Measurements from ENCODE around the gene A2M. TPM values are rescaled to one million over a fixed set of nuclear protein-coding genes. Genes with fewer than 3 reads are reported as not detected.

Gene A2M
- total and polyA plus RNA-seq, 2 donors (not counting 3 experiments of a cell fraction or from before 2014, with no cell fraction given): 11.5 to 16.9 TPM

- no TSS peak for BruUV-seq (replicated peaks)
- POLR2A ChIA-PET: no interaction called here
- H4K20me1 ChIP-seq (replicated peaks; ENCODE audit: control insufficient read depth, extremely low read depth, insufficient read depth, low read length): no peaks in the 10 kb centered on the region
- no peak overlapping the region for H3K9ac ChIP-seq (replicated peaks; ENCODE audit: extremely low read depth, insufficient read depth, low read length)
- dilution Hi-C loops (cut with MboI; ENCODE audit: extremely low pct_ligation_motif_present, low sequenced_read_pairs): no loop called here
- peaks cover 5 to 10% of the 10 kb centered on the region in 2 experiments for H3K27me3 ChIP-seq (ENCODE audit: control insufficient read depth in 2 of 2, insufficient read depth in 2 of 2, low read length in 2 of 2)
- CTCF ChIA-PET: no interaction called here
- H3K36me3 ChIP-seq (ENCODE audit: control insufficient read depth in 2 of 2, extremely low read depth in 1 of 2, insufficient read depth in 2 of 2, low read length in 2 of 2): no peaks in the 10 kb centered on the region
- no peak for TF ChIP-seq MAX (IDR thresholded peaks at IDR 0.05; ENCODE audit: insufficient read depth, insufficient read length)
- intact Hi-C loops (cut with micrococcal nuclease): no loop called here
- no peaks in the 10 kb centered on the region for H3K9me1 ChIP-seq (replicated peaks; ENCODE audit: control insufficient read depth, extremely low read depth, insufficient read depth, low read length)
- no peaks in the 10 kb centered on the region for H3K4me1 ChIP-seq (ENCODE audit: control insufficient read depth, extremely low read depth, insufficient read depth, low read length)
- no peaks in the 10 kb centered on the region for H3K9me3 ChIP-seq (replicated peaks; ENCODE audit: control insufficient read depth, insufficient read depth, low read length)
- FAIRE-seq: no peak
- H2AFZ ChIP-seq (ENCODE audit: low read depth, low read length): no peak overlapping the region
- no peak overlapping the region for H3K4me3 ChIP-seq (replicated peaks in 1 of 3; ENCODE audit: insufficient read depth in 1 of 3, low read depth in 1 of 3, low read length in 3 of 3)
- DNase-seq (ENCODE audit: low read depth, low spot score): no peak
- H3K4me2 ChIP-seq (ENCODE audit: insufficient read depth, low read length): no peak overlapping the region
- H3K79me2 ChIP-seq (ENCODE audit: control insufficient read depth, insufficient read depth, low read length): no peaks in the 10 kb centered on the region
- no peak overlapping the region for H3K27ac ChIP-seq (ENCODE audit: insufficient read depth, low read depth, low read length)
Measured at GRCh38 chr12:9073076-9073475, 42.6 kb downstream of the A2M start.

GRCh38 chr12:9072481-9073038 is 43.2 kb downstream of the A2M start:
- POLR2A ChIA-PET: no interaction called here
- H3K9me1 ChIP-seq (replicated peaks; ENCODE audit: control insufficient read depth, extremely low read depth, insufficient read depth, low read length): no peaks in the 10 kb centered on the region
- intact Hi-C loops (cut with micrococcal nuclease) (no loop called here), dilution Hi-C loops (cut with MboI; ENCODE audit: extremely low pct_ligation_motif_present, low sequenced_read_pairs) (no loop called here)
- H3K4me1 ChIP-seq (ENCODE audit: control insufficient read depth, extremely low read depth, insufficient read depth, low read length): no peaks in the 10 kb centered on the region
- peaks cover 6 to 10% of the 10 kb centered on the region in 2 experiments for H3K27me3 ChIP-seq (ENCODE audit: control insufficient read depth in 2 of 2, insufficient read depth in 2 of 2, low read length in 2 of 2)
- no peak overlapping the region for H2AFZ ChIP-seq (ENCODE audit: low read depth, low read length)
- H4K20me1 ChIP-seq (replicated peaks; ENCODE audit: control insufficient read depth, extremely low read depth, insufficient read depth, low read length): no peaks in the 10 kb centered on the region
- H3K36me3 ChIP-seq (ENCODE audit: control insufficient read depth in 2 of 2, extremely low read depth in 1 of 2, insufficient read depth in 2 of 2, low read length in 2 of 2): no peaks in the 10 kb centered on the region
- CTCF ChIA-PET: no interaction called here
- no peak overlapping the region for H3K4me2 ChIP-seq (ENCODE audit: insufficient read depth, low read length)
- H3K4me3 ChIP-seq (replicated peaks in 1 of 3; ENCODE audit: insufficient read depth in 1 of 3, low read depth in 1 of 3, low read length in 3 of 3): no peak overlapping the region
- H3K27ac ChIP-seq (ENCODE audit: insufficient read depth, low read depth, low read length): no peak overlapping the region
- TF ChIP-seq FOS (IDR thresholded peaks at IDR 0.05; ENCODE audit: borderline replicate concordance, insufficient read depth, low read length): no peak
- no peak for TF ChIP-seq MYC (IDR thresholded peaks at IDR 0.05; ENCODE audit: low read depth, low read length)
- TF ChIP-seq POLR2AphosphoS5 (IDR thresholded peaks at IDR 0.05; ENCODE audit: insufficient read depth, low read depth, low read length): no peak
- TF ChIP-seq MAX (IDR thresholded peaks at IDR 0.05; ENCODE audit: insufficient read depth, insufficient read length): no peak
- no peak for TF ChIP-seq EZH2 (IDR thresholded peaks at IDR 0.05; ENCODE audit: borderline replicate concordance, low read depth, low read length, severe bottlenecking)
- no peak for TF ChIP-seq JUN (IDR thresholded peaks at IDR 0.05; ENCODE audit: borderline replicate concordance, insufficient read depth, insufficient read length, low read depth)
- TF ChIP-seq CTCF (IDR thresholded peaks at IDR 0.05; ENCODE audit: extremely low read depth in 1 of 2, insufficient read depth in 1 of 2, low read depth in 1 of 2, low read length in 2 of 2): no peak
- no peak for TF ChIP-seq GATA2 (IDR thresholded peaks at IDR 0.05; ENCODE audit: insufficient read depth, insufficient read length, low read depth, low read length)
- no peak for TF ChIP-seq POLR2A (IDR thresholded peaks at IDR 0.05; ENCODE audit: low read depth, low read length)
- FAIRE-seq (no peak), DNase-seq (ENCODE audit: low read depth, low spot score) (no peak)
- H3K9ac ChIP-seq (replicated peaks; ENCODE audit: extremely low read depth, insufficient read depth, low read length): no peak overlapping the region
- BruUV-seq (replicated peaks): no TSS peak
- no peaks in the 10 kb centered on the region for H3K9me3 ChIP-seq (replicated peaks; ENCODE audit: control insufficient read depth, insufficient read depth, low read length)
- no peaks in the 10 kb centered on the region for H3K79me2 ChIP-seq (ENCODE audit: control insufficient read depth, insufficient read depth, low read length)
